GM12892 (cell line): Measurements from ENCODE around the gene GIGYF2.
A peak's percentile ranks its signal among the peaks of the same experiment; 100 is the strongest.

Source experiments
- DNase-seq: peaks from one replicate; pipeline ENCODE4 v3.0.0; 2011; ENCODE audit not compliant: insufficient read length
- FAIRE-seq: peaks from 2 replicates; lab custom pipeline; 2011; peaks lifted over from hg19 to GRCh38; lab: Jason Lieb, UNC
- POLR2A ChIP-seq: IDR thresholded peaks from 2 replicates; pipeline ENCODE4 v1.6.1; 2011; ENCODE audit warnings: low read depth, low read length, control low read depth
- POLR2AphosphoS5 ChIP-seq: IDR thresholded peaks from 2 replicates; pipeline ENCODE4 v1.6.1; 2011; ENCODE audit warnings: low read depth, low read length, control low read depth
- TAF1 ChIP-seq: IDR thresholded peaks from 2 replicates; pipeline ENCODE4 v1.6.1; 2011; ENCODE audit warnings: low read depth, mild to moderate bottlenecking, control low read depth, low read length, borderline replicate concordance

GIGYF2 gene

GRCh38 chr2:232772531-232772930, 75.4 kb downstream of the GIGYF2 start:
- DNase-seq (no peak), FAIRE-seq (peak; percentile 84)
- TF ChIP-seq POLR2AphosphoS5: no peak
- no peak for TF ChIP-seq POLR2A

GRCh38 chr2:232773815-232774214, 76.7 kb downstream of the GIGYF2 start:
- TF ChIP-seq TAF1: no peak
- TF ChIP-seq POLR2AphosphoS5: no peak
- no peak for TF ChIP-seq POLR2A
- DNase-seq (no peak), FAIRE-seq (no peak)

GRCh38 chr2:232776435-232776834, 79.3 kb downstream of the GIGYF2 start, which contains the start of gene KCNJ13:
Gene KCNJ13 (minus strand): TSS chr2:232776565. CDS start chr2:232771362, 5,203 bp downstream.
- TF ChIP-seq POLR2AphosphoS5: no peak
- no peak for TF ChIP-seq TAF1
- TF ChIP-seq POLR2A: no peak
- DNase-seq (no peak), FAIRE-seq (no peak)

GRCh38 chr2:232777276-232777675, 80.1 kb downstream of the GIGYF2 start:
- DNase-seq: no peak
- FAIRE-seq: no peak
- no peak for TF ChIP-seq TAF1
- TF ChIP-seq POLR2A: no peak
- no peak for TF ChIP-seq POLR2AphosphoS5

- TF ChIP-seq POLR2A: no peak
- TF ChIP-seq TAF1: no peak
- no peak for FAIRE-seq
- no peak for DNase-seq
Measured at GRCh38 chr2:232779465-232779864, 82.3 kb downstream of the GIGYF2 start.

- DNase-seq (no peak), FAIRE-seq (no peak)
- TF ChIP-seq POLR2A (no peak), POLR2AphosphoS5 (no peak), TAF1 (no peak)
Measured at GRCh38 chr2:232779934-232780333, 82.8 kb downstream of the GIGYF2 start.

GRCh38 chr2:232781765-232782164, 84.6 kb downstream of the GIGYF2 start:
- no peak for TF ChIP-seq POLR2A
- TF ChIP-seq TAF1: no peak
- TF ChIP-seq POLR2AphosphoS5: no peak
- peak; percentile 87 for FAIRE-seq
- DNase-seq: no peak

GRCh38 chr2:232783278-232783677, 86.1 kb downstream of the GIGYF2 start:
- DNase-seq (no peak), FAIRE-seq (no peak)
- no peak for TF ChIP-seq POLR2AphosphoS5
- no peak for TF ChIP-seq POLR2A
- TF ChIP-seq TAF1: no peak

- no peak for FAIRE-seq
- no peak for DNase-seq
- TF ChIP-seq POLR2AphosphoS5: no peak
- TF ChIP-seq POLR2A: no peak
- no peak for TF ChIP-seq TAF1
Measured at GRCh38 chr2:232787806-232788205, 90.7 kb downstream of the GIGYF2 start.

GRCh38 chr2:232789082-232789481, 92.0 kb downstream of the GIGYF2 start:
- DNase-seq (no peak), FAIRE-seq (no peak)
- TF ChIP-seq POLR2AphosphoS5: no peak
- TF ChIP-seq POLR2A: no peak
- TF ChIP-seq TAF1: no peak

- DNase-seq (no peak), FAIRE-seq (no peak)
- TF ChIP-seq TAF1 (no peak), POLR2AphosphoS5 (no peak), POLR2A (no peak)
Measured at GRCh38 chr2:232791518-232791917, 94.4 kb downstream of the GIGYF2 start.

GRCh38 chr2:232793271-232793670, 96.1 kb downstream of the GIGYF2 start:
- DNase-seq (no peak), FAIRE-seq (no peak)
- TF ChIP-seq POLR2AphosphoS5 (no peak), POLR2A (no peak)

- TF ChIP-seq POLR2AphosphoS5 (no peak), POLR2A (no peak), TAF1 (no peak)
- no peak for DNase-seq
- FAIRE-seq: no peak
Measured at GRCh38 chr2:232794981-232795380, 97.8 kb downstream of the GIGYF2 start.
